ENCODE results near the gene KIF26B. TPM values are rescaled to one million over a fixed set of nuclear protein-coding genes. Genes with fewer than 3 reads are reported as not detected.

The KIF26B gene
- polyA plus RNA-seq, 2 of the 4 experiments (the other 2 are of a cell fraction), result 0.01 to 0.04 TPM

- Histone ChIP-seq H3K27ac (no peak overlapping the region), H3K4me3 (no peak overlapping the region), H3K9me3 (no peaks in the 10 kb centered on the region), H3K4me1 (no peaks in the 10 kb centered on the region), H3K4me2 (no peak overlapping the region)
- FAIRE-seq (no peak), DNase-seq (ENCODE audit: low read depth in 1 of 2, low spot score in 1 of 2) (no peak), ATAC-seq (no peak)
- TF ChIP-seq EP300 (IDR thresholded peaks at IDR 0.05) (no peak), HMGXB4 (CRISPR knock-in tag; IDR thresholded peaks at IDR 0.05; ENCODE audit: borderline replicate concordance) (no peak), ZFP36 (IDR thresholded peaks at IDR 0.05; ENCODE audit: borderline replicate concordance, partially characterized antibody) (no peak), MAFK (IDR thresholded peaks at IDR 0.05; ENCODE audit: partially characterized antibody) (no peak), EHMT2 (IDR thresholded peaks at IDR 0.05; ENCODE audit: low read depth) (no peak), PHF8 (IDR thresholded peaks at IDR 0.05; ENCODE audit: borderline replicate concordance, low read depth) (no peak), TP53 (CRISPR knock-in tag; IDR thresholded peaks at IDR 0.05) (no peak), FOSB (CRISPR knock-in tag; IDR thresholded peaks at IDR 0.05) (no peak), HOXA7 (CRISPR knock-in tag; IDR thresholded peaks at IDR 0.05) (no peak), HOXB5 (CRISPR knock-in tag; IDR thresholded peaks at IDR 0.05) (no peak), HEYL (CRISPR knock-in tag; IDR thresholded peaks at IDR 0.05) (no peak), ZSCAN20 (CRISPR knock-in tag; IDR thresholded peaks at IDR 0.05) (no peak), RCOR1 (IDR thresholded peaks at IDR 0.05; ENCODE audit: low read depth, low read length) (no peak), FOXS1 (CRISPR knock-in tag; IDR thresholded peaks at IDR 0.05) (no peak), CHD2 (IDR thresholded peaks at IDR 0.05; ENCODE audit: low read length, partially characterized antibody) (no peak)
- TF ChIP-seq, protein P1, sequence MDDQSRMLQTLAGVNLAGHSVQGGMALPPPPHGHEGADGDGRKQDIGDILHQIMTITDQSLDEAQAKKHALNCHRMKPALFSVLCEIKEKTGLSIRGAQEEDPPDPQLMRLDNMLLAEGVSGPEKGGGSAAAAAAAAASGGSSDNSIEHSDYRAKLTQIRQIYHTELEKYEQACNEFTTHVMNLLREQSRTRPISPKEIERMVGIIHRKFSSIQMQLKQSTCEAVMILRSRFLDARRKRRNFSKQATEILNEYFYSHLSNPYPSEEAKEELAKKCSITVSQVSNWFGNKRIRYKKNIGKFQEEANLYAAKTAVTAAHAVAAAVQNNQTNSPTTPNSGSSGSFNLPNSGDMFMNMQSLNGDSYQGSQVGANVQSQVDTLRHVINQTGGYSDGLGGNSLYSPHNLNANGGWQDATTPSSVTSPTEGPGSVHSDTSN (IDR thresholded peaks at IDR 0.05), result no peak
- CTCF ChIA-PET, result interaction anchor here (1.2 kb wide), 1 partner anchor 24 kb away, joined by 3 read pairs; no protein-coding TSS in a partner anchor
- 26% methylated on average over 6 of the region's 6 CpGs for WGBS (ENCODE audit: missing lambda C conversion rate)
- POLR2A ChIA-PET, result no interaction called here
These were observed 25.8 kb downstream of the KIF26B start for GRCh38 chr1:245180496-245181157.

GRCh38 chr1:245181158-245181517, 26.4 kb downstream of the KIF26B start:
- Histone ChIP-seq H3K4me3 (no peak overlapping the region), H3K4me1 (no peaks in the 10 kb centered on the region), H3K4me2 (no peak overlapping the region), H3K27ac (no peak overlapping the region), H3K9me3 (no peaks in the 10 kb centered on the region)
- DNase-seq (ENCODE audit: low read depth in 1 of 2, low spot score in 1 of 2) (no peak), ATAC-seq (no peak), FAIRE-seq (no peak)
- TF ChIP-seq EHMT2 (IDR thresholded peaks at IDR 0.05; ENCODE audit: low read depth), result no peak
- TF ChIP-seq BHLHE40 (IDR thresholded peaks at IDR 0.05; ENCODE audit: low read depth, low read length), result no peak
- no peak for TF ChIP-seq KDM5A (IDR thresholded peaks at IDR 0.05)
- no peak for TF ChIP-seq MAFK (IDR thresholded peaks at IDR 0.05; ENCODE audit: partially characterized antibody)
- no peak for TF ChIP-seq ZSCAN20 (CRISPR knock-in tag; IDR thresholded peaks at IDR 0.05)
- no peak for TF ChIP-seq EP300 (IDR thresholded peaks at IDR 0.05)
- no peak for TF ChIP-seq SMC3 (IDR thresholded peaks at IDR 0.05)
- no peak for TF ChIP-seq ESRRA (IDR thresholded peaks at IDR 0.05; ENCODE audit: borderline replicate concordance, low read length)
- TF ChIP-seq ZC3H11A (IDR thresholded peaks at IDR 0.05), result no peak
- no peak for TF ChIP-seq GATA3 (IDR thresholded peaks at IDR 0.05; ENCODE audit: borderline replicate concordance)
- no peak for TF ChIP-seq POLR2AphosphoS2 (conservative IDR thresholded peaks at IDR 0.05; ENCODE audit: low read length)
- TF ChIP-seq, protein P2, sequence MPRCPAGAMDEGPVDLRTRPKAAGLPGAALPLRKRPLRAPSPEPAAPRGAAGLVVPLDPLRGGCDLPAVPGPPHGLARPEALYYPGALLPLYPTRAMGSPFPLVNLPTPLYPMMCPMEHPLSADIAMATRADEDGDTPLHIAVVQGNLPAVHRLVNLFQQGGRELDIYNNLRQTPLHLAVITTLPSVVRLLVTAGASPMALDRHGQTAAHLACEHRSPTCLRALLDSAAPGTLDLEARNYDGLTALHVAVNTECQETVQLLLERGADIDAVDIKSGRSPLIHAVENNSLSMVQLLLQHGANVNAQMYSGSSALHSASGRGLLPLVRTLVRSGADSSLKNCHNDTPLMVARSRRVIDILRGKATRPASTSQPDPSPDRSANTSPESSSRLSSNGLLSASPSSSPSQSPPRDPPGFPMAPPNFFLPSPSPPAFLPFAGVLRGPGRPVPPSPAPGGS (IDR thresholded peaks at IDR 0.05), result no peak
- TF ChIP-seq, protein P3, sequence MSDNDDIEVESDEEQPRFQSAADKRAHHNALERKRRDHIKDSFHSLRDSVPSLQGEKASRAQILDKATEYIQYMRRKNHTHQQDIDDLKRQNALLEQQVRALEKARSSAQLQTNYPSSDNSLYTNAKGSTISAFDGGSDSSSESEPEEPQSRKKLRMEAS (IDR thresholded peaks at IDR 0.05), result no peak
- no peak for TF ChIP-seq HOXB13 (CRISPR knock-in tag; IDR thresholded peaks at IDR 0.05; ENCODE audit: low read depth)
- TF ChIP-seq ELK1 (IDR thresholded peaks at IDR 0.05; ENCODE audit: low read depth, low read length), result no peak
- WGBS (ENCODE audit: missing lambda C conversion rate), result 60% methylated on average over 7 of the region's 7 CpGs
- CTCF ChIA-PET, result interaction anchor here (0.6 kb wide), 1 partner anchor 792 kb away, joined by 5 read pairs; no protein-coding TSS in a partner anchor
- POLR2A ChIA-PET, result no interaction called here

Data from A549 (cell line).